Right lobe of liver (tissue), 6 donors: Measurements from ENCODE around the gene SHISAL2A. TPM values are rescaled to one million over a fixed set of nuclear protein-coding genes. Genes with fewer than 3 reads are reported as not detected.

Experiments used
- ATAC-seq, 4 donors: fragments of 200-7000 bp; cut with Tn5 transposase; one replicate each; pipeline ENCODE4 v1.9.1; 2020; ENCODE audit warnings: mild to moderate bottlenecking in 4 of 4, moderate library complexity in 4 of 4
- DNase-seq, 3 donors: peaks; one replicate each; pipeline ENCODE4 v3.0.0-alpha.2; 2020
- H3K27ac ChIP-seq, 3 donors: fragments of 200-600 bp; one replicate each; pipeline ENCODE4 v1.8.0; 2022
- H3K27me3 ChIP-seq, 2 donors: fragments of 200-600 bp; one replicate each; pipeline ENCODE4 v1.8.0; 2022
- H3K36me3 ChIP-seq, 4 donors: fragments of 200-600 bp; sonication (generic) in 1 of 4; one replicate each; pipeline versions ENCODE4 v1.5.1 to v1.8.0; 2017 to 2022; ENCODE audit warnings: control low read depth in 1 of 4
- H3K4me1 ChIP-seq, 4 donors: fragments of 200-600 bp; sonication (generic) in 1 of 4; one replicate each; pipeline versions ENCODE4 v1.5.1 to v1.8.0; 2017 to 2022; ENCODE audit warnings: control low read depth in 1 of 4
- H3K4me3 ChIP-seq, 3 donors: fragments of 200-600 bp; one replicate each; pipeline ENCODE4 v1.8.0; 2022
- H3K9me3 ChIP-seq, 4 donors: fragments of 200-600 bp; sonication (generic) in 1 of 4; one replicate each; pipeline versions ENCODE4 v1.5.1 to v1.8.0; 2017 to 2022; ENCODE audit warnings: control low read depth in 1 of 4
- POLR2A ChIP-seq: fragments of 450-650 bp; IDR thresholded peaks from one replicate; pipeline ENCODE4 v1.6.1; 2017; ENCODE audit warnings: antibody characterized with exemption, mild to moderate bottlenecking
- WGBS: methylation state at CpG from one replicate; pipeline ENCODE4 v1.1.6; 2018; ENCODE audit warnings: low coverage, low lambda C conversion rate; ENCODE audit not compliant: insufficient coverage; ENCODE audit errors: missing lambda C conversion rate; 5-methylcytosine and 5-hydroxymethylcytosine counted together
- intact Hi-C, 2 donors: fragments of 100-400 bp; cut with DNase I; formaldehyde crosslinking; loops; one replicate each; pipeline versions ENCODE4 v1.11.2 to v1.14.1; 2022
- total RNA-seq, 6 experiments: library from RNA; depleted of rRNA in 2 of 6; stranded (reverse); fragments of >200 nt in 2 of 6; fragmentation: NEBNext Ultra II Directional in 3 of 6; extraction: Animal tissue kit (Norgen Biotek cat#: 25700) in 3 of 6; gene quantifications; one replicate each; pipeline versions ENCODE4 v1.1.0 to v1.2.4, GENCODE V29; 2016 to 2023
- TF ChIP-seq, protein P1 (sequence below), 4 donors: fragments of 200-600 bp in 3 of 4; fragments of 450-650 bp in 1 of 4; IDR thresholded peaks; one replicate each; pipeline versions ENCODE4 v1.5.1 to v1.8.0; 2016 to 2022; ENCODE audit warnings: antibody characterized with exemption in 4 of 4, mild to moderate bottlenecking in 2 of 4
- donor health status: DM: no; HTN: yes; CAD: no.
- donor health status: DM: no; HTN: no; CAD: no.
- donor health status: DM: no; HTN: no; CAD: no.
- donor health status: DM: no; HTN: yes; CAD: no.
- donor health status: DM: no; HTN: yes; CAD: no.

The SHISAL2A gene
- total RNA-seq, 6 experiments from 2014 or later: not detected

DNA sequence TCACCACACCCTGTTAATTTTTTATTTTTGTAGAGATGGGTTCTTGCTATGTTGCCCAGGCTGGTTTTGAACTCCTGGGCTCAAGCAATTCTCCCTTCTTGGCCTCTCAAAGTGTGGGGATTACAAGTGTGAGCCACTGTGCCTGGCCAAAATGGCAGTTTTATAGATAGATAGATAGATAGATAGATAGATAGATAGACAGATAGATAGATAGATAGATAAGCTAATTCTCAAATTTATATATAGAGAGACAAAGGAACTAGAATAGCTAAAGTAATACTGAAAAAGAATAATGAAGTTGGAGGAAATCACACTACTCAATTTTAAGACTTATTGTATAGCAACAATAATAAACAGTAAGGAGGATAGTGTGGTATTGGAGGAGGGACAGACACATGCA, 21.1 kb downstream of the SHISAL2A start:
- no peak overlapping the region for H3K4me3 ChIP-seq
- no peaks in the 10 kb centered on the region for H3K9me3 ChIP-seq
- H3K4me1 ChIP-seq: peaks cover 0 to 17% (median 0%) of the 10 kb centered on the region in 4 donors
- no peak for DNase-seq
- H3K36me3 ChIP-seq: no peaks in the 10 kb centered on the region
- H3K27ac ChIP-seq: no peak overlapping the region
- no peak for ATAC-seq
- TF ChIP-seq, protein P1, sequence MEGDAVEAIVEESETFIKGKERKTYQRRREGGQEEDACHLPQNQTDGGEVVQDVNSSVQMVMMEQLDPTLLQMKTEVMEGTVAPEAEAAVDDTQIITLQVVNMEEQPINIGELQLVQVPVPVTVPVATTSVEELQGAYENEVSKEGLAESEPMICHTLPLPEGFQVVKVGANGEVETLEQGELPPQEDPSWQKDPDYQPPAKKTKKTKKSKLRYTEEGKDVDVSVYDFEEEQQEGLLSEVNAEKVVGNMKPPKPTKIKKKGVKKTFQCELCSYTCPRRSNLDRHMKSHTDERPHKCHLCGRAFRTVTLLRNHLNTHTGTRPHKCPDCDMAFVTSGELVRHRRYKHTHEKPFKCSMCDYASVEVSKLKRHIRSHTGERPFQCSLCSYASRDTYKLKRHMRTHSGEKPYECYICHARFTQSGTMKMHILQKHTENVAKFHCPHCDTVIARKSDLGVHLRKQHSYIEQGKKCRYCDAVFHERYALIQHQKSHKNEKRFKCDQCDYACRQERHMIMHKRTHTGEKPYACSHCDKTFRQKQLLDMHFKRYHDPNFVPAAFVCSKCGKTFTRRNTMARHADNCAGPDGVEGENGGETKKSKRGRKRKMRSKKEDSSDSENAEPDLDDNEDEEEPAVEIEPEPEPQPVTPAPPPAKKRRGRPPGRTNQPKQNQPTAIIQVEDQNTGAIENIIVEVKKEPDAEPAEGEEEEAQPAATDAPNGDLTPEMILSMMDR (IDR thresholded peaks at IDR 0.05): no peak
- TF ChIP-seq POLR2A: no peak
- intact Hi-C loops: no loop called here
- no peaks in the 10 kb centered on the region for H3K27me3 ChIP-seq

DNA sequence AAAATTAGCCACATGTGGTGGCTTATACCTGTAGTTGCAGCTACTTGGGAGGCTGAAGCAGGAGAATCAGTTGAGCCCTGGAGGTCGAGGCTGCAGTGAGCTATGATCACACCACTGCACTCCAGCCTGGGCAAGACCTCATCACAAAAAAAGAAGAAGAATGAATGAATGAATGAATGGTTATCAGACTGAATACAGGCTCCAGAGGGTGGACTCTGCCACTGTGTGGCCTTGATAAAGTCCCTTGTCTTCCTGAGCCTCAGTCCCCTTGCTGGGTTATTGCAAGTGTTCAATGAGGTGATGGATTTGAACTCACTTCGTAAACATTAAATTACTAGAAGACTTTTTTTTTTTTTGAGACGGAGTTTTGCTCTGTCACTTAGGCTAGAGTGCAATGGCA, 24.7 kb downstream of the SHISAL2A start:
- TF ChIP-seq, protein P1 (IDR thresholded peaks at IDR 0.05): no peak
- TF ChIP-seq POLR2A: no peak
- H3K27me3 ChIP-seq: no peaks in the 10 kb centered on the region
- DNase-seq: no peak
- H3K4me3 ChIP-seq: no peak overlapping the region
- H3K4me1 ChIP-seq: peaks cover 0 to 5% (median 0%) of the 10 kb centered on the region in 4 donors
- no peak overlapping the region for H3K27ac ChIP-seq
- H3K9me3 ChIP-seq: no peaks in the 10 kb centered on the region
- WGBS: 90% methylated on average over 3 of the region's 3 CpGs
- H3K36me3 ChIP-seq: no peaks in the 10 kb centered on the region
- no peak for ATAC-seq
- intact Hi-C loops: no loop called here

DNA sequence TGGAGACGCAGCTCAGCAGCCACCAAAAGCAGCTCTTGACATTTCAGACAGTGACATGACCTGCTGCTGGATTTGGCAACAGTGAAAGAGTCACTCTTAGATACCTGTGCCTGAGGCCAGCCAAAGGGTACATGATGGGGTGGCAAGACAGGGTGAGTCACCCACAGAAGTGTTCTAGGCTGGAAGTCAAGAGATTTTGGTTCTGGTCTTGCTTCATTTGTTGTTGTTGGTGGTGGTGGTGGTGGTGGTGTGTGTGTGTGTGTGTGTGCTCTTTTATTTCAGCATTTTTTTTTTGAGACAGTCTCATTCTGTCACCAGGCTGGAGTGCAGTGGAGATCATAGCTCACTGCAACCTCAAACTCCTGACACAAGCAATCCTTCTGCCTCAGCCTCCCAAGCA, 25.8 kb downstream of the SHISAL2A start:
- Histone ChIP-seq H3K4me1 (peaks cover 0 to 8% (median 0%) of the 10 kb centered on the region in 4 donors), H3K4me3 (no peak overlapping the region), H3K36me3 (no peaks in the 10 kb centered on the region), H3K27me3 (no peaks in the 10 kb centered on the region), H3K27ac (no peak overlapping the region), H3K9me3 (no peaks in the 10 kb centered on the region)
- 80% methylated on average over 1 of the region's 1 CpG for WGBS
- ATAC-seq: peak in 1 of 4 donors; percentile 66
- intact Hi-C loops: no loop called here
- DNase-seq: no peak
- TF ChIP-seq, protein P1 (IDR thresholded peaks at IDR 0.05): no peak
- TF ChIP-seq POLR2A: no peak

DNA sequence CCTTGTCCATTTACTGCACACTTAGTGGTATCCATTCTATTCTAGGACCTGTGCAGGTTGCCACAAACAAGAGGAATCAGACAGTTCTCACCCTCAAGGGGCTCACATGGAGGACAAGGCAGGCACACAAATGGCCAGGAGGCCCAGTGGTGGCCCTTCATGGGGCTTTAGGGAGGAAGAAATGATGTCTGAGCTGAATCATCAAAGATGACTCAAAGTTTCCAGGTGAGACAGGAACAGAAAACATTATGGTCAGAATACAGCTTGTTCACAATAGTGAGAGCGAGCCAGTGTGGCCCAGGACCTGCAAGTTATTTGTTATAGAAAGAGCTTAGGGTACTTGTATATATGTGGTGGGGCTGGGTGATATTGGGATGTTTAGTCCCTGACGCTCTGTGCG, 26.4 kb downstream of the SHISAL2A start:
- ATAC-seq (no peak), DNase-seq (no peak)
- H3K4me3 ChIP-seq: no peak overlapping the region
- TF ChIP-seq, protein P1 (IDR thresholded peaks at IDR 0.05): no peak
- TF ChIP-seq POLR2A: no peak
- peaks cover 0 to 8% (median 0%) of the 10 kb centered on the region in 4 donors for H3K4me1 ChIP-seq
- intact Hi-C loops: no loop called here
- H3K36me3 ChIP-seq: no peaks in the 10 kb centered on the region
- WGBS: 90% methylated on average over 3 of the region's 3 CpGs
- no peak overlapping the region for H3K27ac ChIP-seq
- no peaks in the 10 kb centered on the region for H3K9me3 ChIP-seq
- H3K27me3 ChIP-seq: no peaks in the 10 kb centered on the region
